A549 treated with CpdA at 1 μM for 4 hours (cell line): ENCODE data around the gene TMEM69. TPM values are rescaled to one million over a fixed set of nuclear protein-coding genes. Genes with fewer than 3 reads are reported as not detected.

Experiments
- total RNA-seq: library from RNA; stranded (reverse); fragments of 200-300 nt; extraction: Qiagen RNA extraction; gene quantifications from 5 replicates; pipeline ENCODE4 v1.2.3, GENCODE V29; 2022; ENCODE audit warnings: low read depth

The TMEM69 gene
- total RNA-seq: 18.4 to 21.3 TPM (median 20.1 TPM) in 5 replicates

GRCh38 chr1:45687754-45688740 lies at the start of gene TMEM69:
TSS of gene TMEM69 (plus strand) at chr1:45688181. CDS start at chr1:45691069, 2,888 bp downstream.

GRCh38 chr1:45686288-45687013 lies 1.5 kb upstream of the TMEM69 start, which contains the start of gene GPBP1L1:
TSS of gene GPBP1L1 (minus strand) at chr1:45686533. CDS start at chr1:45659087, 27,446 bp downstream.

Other genes starting within 250 kb of the TMEM69 start
- 0.29 to 0.49 TPM (median 0.32 TPM) in 5 replicates for gene TESK2, start 197.0 kb upstream of the TMEM69 start, total RNA-seq
- 1.5 to 2.3 TPM (median 1.7 TPM) in 5 replicates for gene CCDC163, start 188.1 kb upstream of the TMEM69 start, total RNA-seq
- gene MMACHC, start 187.9 kb upstream of the TMEM69 start, total RNA-seq: 1.5 to 2.0 TPM (median 1.7 TPM) in 5 replicates
- gene PRDX1, start 166.3 kb upstream of the TMEM69 start, total RNA-seq: 2,161 to 2,321 TPM (median 2,215 TPM) in 5 replicates
- 72.4 to 81.4 TPM (median 80.6 TPM) in 5 replicates for gene AKR1A1, start 137.4 kb upstream of the TMEM69 start, total RNA-seq
- 125 to 167 TPM (median 130 TPM) in 5 replicates for gene NASP, start 104.1 kb upstream of the TMEM69 start, total RNA-seq
- gene CCDC17, start 64.1 kb upstream of the TMEM69 start, total RNA-seq: 0.21 to 0.37 TPM (median 0.29 TPM) in 5 replicates
- gene GPBP1L1, start 1.6 kb upstream of the TMEM69 start, total RNA-seq: 33.1 to 57.0 TPM (median 35.1 TPM) in 5 replicates
- 3.4 to 5.5 TPM (median 5.0 TPM) in 5 replicates for gene IPP, start 62.5 kb downstream of the TMEM69 start, total RNA-seq
- gene MAST2, start 115.4 kb downstream of the TMEM69 start, total RNA-seq: 19.2 to 23.7 TPM (median 21.6 TPM) in 5 replicates